Osteoblast (primary cell): ENCODE measurements around the gene TNS4. TPM values are rescaled to one million over a fixed set of nuclear protein-coding genes. Genes with fewer than 3 reads are reported as not detected.

ENCODE experiments used
- DNase-seq: peaks from one replicate; pipeline ENCODE4 v3.0.0; 2011; ENCODE audit warnings: low spot score, mixed read lengths; ENCODE audit not compliant: insufficient read length; ENCODE audit errors: missing footprints
- H2AFZ ChIP-seq: 2 replicates; pipeline ENCODE4 v1.6.0; 2011; ENCODE audit warnings: mild to moderate bottlenecking, low read length
- H3K27ac ChIP-seq: 2 replicates; pipeline ENCODE4 v1.5.1; 2011; ENCODE audit warnings: mild to moderate bottlenecking, low read depth, low read length, moderate library complexity
- H3K27me3 ChIP-seq: 2 replicates; pipeline ENCODE4 v1.6.0; 2012; ENCODE audit warnings: mild to moderate bottlenecking, control low read depth, inconsistent platforms, low read length, moderate library complexity; ENCODE audit not compliant: insufficient read depth
- H3K36me3 ChIP-seq: 2 replicates; pipeline ENCODE4 v1.5.1; 2011; ENCODE audit warnings: mild to moderate bottlenecking, low read length, control low read depth, moderate library complexity; ENCODE audit not compliant: insufficient read depth
- H3K4me1 ChIP-seq: 2 replicates; pipeline ENCODE4 v1.5.1; 2011; ENCODE audit warnings: mild to moderate bottlenecking, low read length, control low read depth, moderate library complexity; ENCODE audit not compliant: insufficient read depth
- H3K4me2 ChIP-seq: 2 replicates; pipeline ENCODE4 v1.6.0; 2011; ENCODE audit warnings: mild to moderate bottlenecking, low read length; ENCODE audit not compliant: insufficient read depth
- H3K4me3 ChIP-seq: fragments of 200-600 bp; sonication (generic); 3 replicates; pipeline ENCODE4 v1.5.1; 2012; ENCODE audit warnings: mild to moderate bottlenecking, low read length, inconsistent platforms; ENCODE audit not compliant: insufficient read depth
- H3K79me2 ChIP-seq: 2 replicates; pipeline ENCODE4 v1.6.0; 2012; ENCODE audit warnings: mild to moderate bottlenecking, low read length, control low read depth, inconsistent platforms; ENCODE audit not compliant: insufficient read depth
- H3K9me3 ChIP-seq: 2 replicates; pipeline ENCODE4 v1.5.1; 2011; ENCODE audit warnings: low read depth, low read length, control low read depth
- H4K20me1 ChIP-seq: 2 replicates; pipeline ENCODE4 v1.6.0; 2012; ENCODE audit warnings: mild to moderate bottlenecking, low read length, control low read depth; ENCODE audit not compliant: insufficient read depth
- total RNA-seq: library from RNA; depleted of rRNA; stranded (reverse); fragments of >200 nt; gene quantifications from 2 replicates; pipeline ENCODE4 v1.2.3, GENCODE V29; 2012
- TF ChIP-seq, protein P1 (sequence below): IDR thresholded peaks from 2 replicates; pipeline ENCODE4 v1.5.1; 2011; ENCODE audit warnings: mild to moderate bottlenecking, low read depth, low read length, moderate library complexity; ENCODE audit errors: extremely low read depth

Gene TNS4
- total RNA-seq, 1 donor, result under 0.01 TPM

DNA sequence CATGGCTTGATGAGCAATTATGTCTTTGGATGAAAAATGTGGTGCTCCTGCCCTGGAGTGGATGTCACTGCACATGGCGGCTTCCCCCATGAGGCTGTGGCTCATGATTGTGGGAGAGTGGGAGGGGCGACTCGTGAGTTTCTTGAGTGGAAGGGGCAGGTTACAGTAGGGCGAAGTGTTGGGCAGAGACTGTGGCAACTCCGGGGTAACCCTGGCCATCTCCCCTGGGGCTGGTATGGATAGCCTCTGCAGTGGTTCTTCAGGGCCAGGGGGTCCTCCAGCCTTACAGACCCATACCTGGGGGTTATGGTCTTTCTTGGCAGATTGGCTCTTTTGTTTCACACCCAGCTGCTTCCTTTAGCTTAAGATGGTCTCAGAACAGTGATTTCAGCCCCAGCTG is 1.3 kb upstream of the TNS4 start:
- DNase-seq, result no peak
- Histone ChIP-seq H3K4me2 (no peak overlapping the region), H3K79me2 (no peaks in the 10 kb centered on the region), H2AFZ (no peak overlapping the region), H3K27ac (no peak overlapping the region), H4K20me1 (no peaks in the 10 kb centered on the region), H3K36me3 (no peaks in the 10 kb centered on the region), H3K27me3 (no peaks in the 10 kb centered on the region), H3K4me3 (no peak overlapping the region), H3K9me3 (no peaks in the 10 kb centered on the region), H3K4me1 (peaks cover 22% of the 10 kb centered on the region)
- TF ChIP-seq, protein P1, sequence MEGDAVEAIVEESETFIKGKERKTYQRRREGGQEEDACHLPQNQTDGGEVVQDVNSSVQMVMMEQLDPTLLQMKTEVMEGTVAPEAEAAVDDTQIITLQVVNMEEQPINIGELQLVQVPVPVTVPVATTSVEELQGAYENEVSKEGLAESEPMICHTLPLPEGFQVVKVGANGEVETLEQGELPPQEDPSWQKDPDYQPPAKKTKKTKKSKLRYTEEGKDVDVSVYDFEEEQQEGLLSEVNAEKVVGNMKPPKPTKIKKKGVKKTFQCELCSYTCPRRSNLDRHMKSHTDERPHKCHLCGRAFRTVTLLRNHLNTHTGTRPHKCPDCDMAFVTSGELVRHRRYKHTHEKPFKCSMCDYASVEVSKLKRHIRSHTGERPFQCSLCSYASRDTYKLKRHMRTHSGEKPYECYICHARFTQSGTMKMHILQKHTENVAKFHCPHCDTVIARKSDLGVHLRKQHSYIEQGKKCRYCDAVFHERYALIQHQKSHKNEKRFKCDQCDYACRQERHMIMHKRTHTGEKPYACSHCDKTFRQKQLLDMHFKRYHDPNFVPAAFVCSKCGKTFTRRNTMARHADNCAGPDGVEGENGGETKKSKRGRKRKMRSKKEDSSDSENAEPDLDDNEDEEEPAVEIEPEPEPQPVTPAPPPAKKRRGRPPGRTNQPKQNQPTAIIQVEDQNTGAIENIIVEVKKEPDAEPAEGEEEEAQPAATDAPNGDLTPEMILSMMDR, result no peak

DNA sequence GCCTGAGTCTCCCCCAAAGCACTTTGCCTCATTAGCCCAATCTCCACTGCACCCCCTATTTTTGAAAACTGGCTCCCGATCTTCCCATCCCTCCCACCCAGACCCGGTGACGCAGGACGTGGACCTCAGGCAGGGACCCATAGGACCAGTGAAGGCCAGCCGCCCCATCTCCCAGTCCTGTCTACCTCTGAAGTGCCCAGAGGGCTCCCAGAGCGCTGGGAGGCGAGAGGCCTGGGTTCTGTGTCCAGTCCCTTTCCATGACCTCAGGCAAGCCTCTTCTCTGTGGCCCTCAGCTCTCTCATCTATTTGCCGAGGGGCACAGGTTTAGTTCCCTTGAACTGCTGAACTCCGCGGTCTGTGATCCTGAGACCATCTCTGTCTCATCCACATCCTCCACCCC is 714 bp downstream of the TNS4 start:
- Histone ChIP-seq H3K27me3 (no peaks in the 10 kb centered on the region), H3K79me2 (no peaks in the 10 kb centered on the region), H2AFZ (no peak overlapping the region), H3K27ac (no peak overlapping the region), H3K9me3 (no peaks in the 10 kb centered on the region), H3K4me3 (no peak overlapping the region), H3K36me3 (no peaks in the 10 kb centered on the region), H3K4me1 (peaks cover 23% of the 10 kb centered on the region), H3K4me2 (no peak overlapping the region), H4K20me1 (no peaks in the 10 kb centered on the region)
- TF ChIP-seq, protein P1, result no peak
- DNase-seq, result no peak

GRCh38 chr17:40500190-40500589 is 1.2 kb downstream of the TNS4 start:
- no peak overlapping the region for H3K4me2 ChIP-seq
- no peaks in the 10 kb centered on the region for H3K9me3 ChIP-seq
- peak overlapping the region; percentile 66 for H3K27ac ChIP-seq
- H2AFZ ChIP-seq, result no peak overlapping the region
- H3K36me3 ChIP-seq, result no peaks in the 10 kb centered on the region
- H3K27me3 ChIP-seq, result no peaks in the 10 kb centered on the region
- peaks cover 23% of the 10 kb centered on the region for H3K4me1 ChIP-seq
- no peaks in the 10 kb centered on the region for H4K20me1 ChIP-seq
- no peak for DNase-seq
- no peaks in the 10 kb centered on the region for H3K79me2 ChIP-seq
- no peak overlapping the region for H3K4me3 ChIP-seq
- TF ChIP-seq, protein P1, result no peak

- Histone ChIP-seq H3K27me3 (no peaks in the 10 kb centered on the region), H3K4me2 (peak overlapping the region; percentile 77), H3K4me1 (peaks cover 23% of the 10 kb centered on the region), H2AFZ (peak overlapping the region; percentile 46), H3K9me3 (no peaks in the 10 kb centered on the region), H3K4me3 (no peak overlapping the region), H3K27ac (peak overlapping the region; percentile 66), H3K79me2 (no peaks in the 10 kb centered on the region), H3K36me3 (no peaks in the 10 kb centered on the region), H4K20me1 (no peaks in the 10 kb centered on the region)
- TF ChIP-seq, protein P1, result no peak
- DNase-seq, result peak; percentile 93
These were observed 1.8 kb downstream of the TNS4 start for GRCh38 chr17:40499551-40500189.
